GM23338 (cell line): ENCODE measurements around the gene BAG5. TPM values are rescaled to one million over a fixed set of nuclear protein-coding genes. Genes with fewer than 3 reads are reported as not detected.
A peak's percentile ranks its signal among the peaks of the same experiment; 100 is the strongest.
"Not testable (repeated sequence)": the region's sequence is repeated elsewhere in the genome, so short reads cannot be mapped to it uniquely, and the experiment has no call there.

Experiments used
- ATAC-seq: fragments of 200-7000 bp; cut with Tn5 transposase; 3 replicates; pipeline ENCODE4 v1.9.1; 2020
- DNase-seq: peaks from one replicate; pipeline ENCODE4 v3.0.0-alpha.2; 2015; ENCODE audit warnings: low spot score
- H2AFZ ChIP-seq: fragments of 200-600 bp; sonication (generic); 2 replicates; pipeline ENCODE4 v1.8.0; 2016; ENCODE audit warnings: antibody characterized with exemption, mild to moderate bottlenecking, moderate library complexity
- H3F3A ChIP-seq: fragments of 200-600 bp; sonication (generic); replicated peaks from 2 replicates; pipeline ENCODE4 v1.8.0; 2017; ENCODE audit warnings: antibody characterized with exemption, mixed run types, low read depth
- H3K27ac ChIP-seq: fragments of 200-600 bp; sonication (generic); 2 replicates; pipeline ENCODE4 v1.6.1; 2016; ENCODE audit warnings: low read depth
- H3K27me3 ChIP-seq: fragments of 200-600 bp; sonication (generic); 2 replicates; pipeline ENCODE4 v1.8.0; 2016; ENCODE audit warnings: mild to moderate bottlenecking, mixed run types, moderate library complexity; ENCODE audit not compliant: insufficient read depth
- H3K36me3 ChIP-seq: fragments of 200-600 bp; sonication (generic); 2 replicates; pipeline ENCODE4 v1.8.0; 2016; ENCODE audit warnings: mild to moderate bottlenecking; ENCODE audit not compliant: insufficient read depth
- H3K4me1 ChIP-seq: fragments of 200-600 bp; sonication (generic); 2 replicates; pipeline ENCODE4 v1.8.0; 2016; ENCODE audit warnings: mild to moderate bottlenecking, moderate library complexity; ENCODE audit not compliant: insufficient read depth
- H3K4me2 ChIP-seq: fragments of 200-600 bp; sonication (generic); 2 replicates; pipeline ENCODE4 v1.7.1; 2017; ENCODE audit warnings: mixed run types
- H3K4me3 ChIP-seq: fragments of 200-600 bp; sonication (generic); 2 replicates; pipeline ENCODE4 v1.6.1; 2016; ENCODE audit warnings: mixed run types
- H3K79me2 ChIP-seq: fragments of 200-600 bp; sonication (generic); replicated peaks from 2 replicates; pipeline ENCODE4 v1.8.0; 2017; ENCODE audit warnings: mild to moderate bottlenecking; ENCODE audit not compliant: insufficient read depth
- H3K9me2 ChIP-seq: fragments of 200-600 bp; sonication (generic); 2 replicates; pipeline ENCODE4 v1.8.0; 2017; ENCODE audit not compliant: insufficient read depth
- H4K20me1 ChIP-seq: fragments of 200-600 bp; sonication (generic); replicated peaks from 2 replicates; pipeline ENCODE4 v1.8.0; 2017; ENCODE audit warnings: mild to moderate bottlenecking; ENCODE audit not compliant: insufficient read depth
- H3K27ac Mint-ChIP-seq: 2 replicates; pipeline ENCODE4 v1.8.0; 2020; ENCODE audit warnings: inconsistent platforms, mild to moderate bottlenecking, moderate library complexity, mixed read lengths
- H3K27me3 Mint-ChIP-seq: 3 replicates; pipeline ENCODE4 v1.8.0; 2022; ENCODE audit warnings: low read depth, mild to moderate bottlenecking, moderate library complexity, mixed read lengths, inconsistent platforms; ENCODE audit not compliant: insufficient read depth, poor library complexity
- H3K36me3 Mint-ChIP-seq: 3 replicates; pipeline ENCODE4 v1.8.0; 2021; ENCODE audit warnings: low read depth, mild to moderate bottlenecking, inconsistent platforms, moderate library complexity, mixed read lengths
- H3K4me1 Mint-ChIP-seq: 3 replicates; pipeline ENCODE4 v1.8.0; 2020; ENCODE audit warnings: mild to moderate bottlenecking, inconsistent platforms, mixed read lengths
- H3K4me3 Mint-ChIP-seq: 3 replicates; pipeline ENCODE4 v1.8.0; 2021; ENCODE audit warnings: moderate library complexity, mild to moderate bottlenecking, inconsistent platforms, mixed read lengths
- H3K9me3 Mint-ChIP-seq: 3 replicates; pipeline ENCODE4 v1.8.0; 2020; ENCODE audit warnings: moderate library complexity, mild to moderate bottlenecking, inconsistent platforms, mixed read lengths
- CREB1 ChIP-seq: fragments of 250-450 bp; sonication (Bioruptor Pico); IDR thresholded peaks from 2 replicates; pipeline ENCODE4 v1.5.0; 2020; ENCODE audit warnings: low read depth, mild to moderate bottlenecking, moderate library complexity
- ETS1 ChIP-seq: IDR thresholded peaks from 2 replicates; pipeline ENCODE4 v1.6.1; 2016; ENCODE audit warnings: antibody characterized with exemption
- EZH2 ChIP-seq: fragments of 200-600 bp; sonication (generic); IDR thresholded peaks from one replicate; pipeline ENCODE4 v1.8.0; 2017; ENCODE audit warnings: antibody characterized with exemption, mild to moderate bottlenecking, low read depth; ENCODE audit not compliant: unreplicated experiment
- EZH2phosphoT487 ChIP-seq: fragments of 200-600 bp; sonication (generic); IDR thresholded peaks from one replicate; pipeline ENCODE4 v1.8.1; 2018; ENCODE audit warnings: antibody characterized with exemption; ENCODE audit not compliant: unreplicated experiment
- JUNB ChIP-seq: IDR thresholded peaks from one replicate; pipeline ENCODE4 v1.6.1; 2016; ENCODE audit warnings: antibody characterized with exemption; ENCODE audit not compliant: unreplicated experiment
- POLR2AphosphoS5 ChIP-seq: IDR thresholded peaks from 2 replicates; pipeline ENCODE4 v1.6.1; 2016; ENCODE audit warnings: antibody characterized with exemption, low read depth
- REST ChIP-seq: IDR thresholded peaks from one replicate; pipeline ENCODE4 v1.6.1; 2018; ENCODE audit warnings: antibody characterized with exemption; ENCODE audit not compliant: unreplicated experiment
- STAT1 ChIP-seq: IDR thresholded peaks from one replicate; pipeline ENCODE4 v1.6.1; 2016; ENCODE audit warnings: antibody characterized with exemption; ENCODE audit not compliant: unreplicated experiment
- ZNF114 ChIP-seq: fragments of 250-450 bp; sonication (Bioruptor Pico); IDR thresholded peaks from 2 replicates; pipeline ENCODE4 v1.5.0; 2020; ENCODE audit warnings: mild to moderate bottlenecking, moderate library complexity
- ZNF331 ChIP-seq: fragments of 250-450 bp; sonication (Bioruptor Pico); IDR thresholded peaks from 2 replicates; pipeline ENCODE4 v1.5.0; 2020; ENCODE audit warnings: low read depth, mild to moderate bottlenecking, moderate library complexity
- ZNF462 ChIP-seq: fragments of 250-450 bp; sonication (Bioruptor Pico); IDR thresholded peaks from 2 replicates; pipeline ENCODE4 v1.5.0; 2020; ENCODE audit warnings: mild to moderate bottlenecking, moderate library complexity
- polyA plus RNA-seq: library from polyadenylated mRNA; unstranded; fragments of >200 nt; fragmentation: Nextera tagmentation; extraction: Ambion mirVana; gene quantifications from 2 replicates; pipeline ENCODE4 v1.2.1, GENCODE V29; 2016
- total RNA-seq: library from RNA; depleted of rRNA; stranded (reverse); fragments of >200 nt; shearing (Covaris generic); gene quantifications from 2 replicates; pipeline ENCODE4 v1.2.3, GENCODE V29; 2014

BAG5 gene
- total and polyA plus RNA-seq, 2 experiments from 2014 or later, result 21.1 to 29.2 TPM

GRCh38 chr14:103609081-103609480, 46.6 kb upstream of the BAG5 start:
- not testable (repeated sequence) for ATAC-seq, H3K79me2 ChIP-seq, H3K4me3 ChIP-seq, H3K4me1 ChIP-seq, H2AFZ ChIP-seq, H3K4me3 Mint-ChIP-seq, H3K27me3 ChIP-seq, H3K27ac ChIP-seq, H3K27ac Mint-ChIP-seq, H3K9me2 ChIP-seq, H3K36me3 ChIP-seq, H3K4me2 ChIP-seq, DNase-seq, H4K20me1 ChIP-seq, H3F3A ChIP-seq
- peaks cover 14% of the 10 kb centered on the region for H3K4me1 Mint-ChIP-seq
- peaks cover 18% of the 10 kb centered on the region for H3K36me3 Mint-ChIP-seq
- peaks cover 34% of the 10 kb centered on the region for H3K9me3 Mint-ChIP-seq
- peaks cover 16% of the 10 kb centered on the region for H3K27me3 Mint-ChIP-seq

- Histone ChIP-seq H3K9me2 (no peaks in the 10 kb centered on the region), H3K4me3 (no peak overlapping the region), H3K4me1 (peaks cover 3% of the 10 kb centered on the region; the same call in 1 of the 2 replicates), H3K4me2 (no peak overlapping the region), H2AFZ (no peak overlapping the region), H3K27ac (no peak overlapping the region), H3K79me2 (no peaks in the 10 kb centered on the region), H4K20me1 (no peaks in the 10 kb centered on the region), H3K36me3 (no peaks in the 10 kb centered on the region), H3F3A (0 out of 2 replicates have a peak, but pooled peaks cover 3% of the 10 kb centered on the region), H3K27me3 (no peaks in the 10 kb centered on the region)
- no peak for DNase-seq
- peaks cover 18% of the 10 kb centered on the region for H3K27me3 Mint-ChIP-seq
- H3K36me3 Mint-ChIP-seq, result peaks cover 18% of the 10 kb centered on the region
- H3K4me3 Mint-ChIP-seq, result no peak overlapping the region
- peak; percentile 16 for ATAC-seq
- peaks cover 14% of the 10 kb centered on the region for H3K4me1 Mint-ChIP-seq
- no peak overlapping the region for H3K27ac Mint-ChIP-seq
- H3K9me3 Mint-ChIP-seq, result peaks cover 34% of the 10 kb centered on the region
- TF ChIP-seq POLR2AphosphoS5 (no peak), EZH2phosphoT487 (no peak), ZNF114 (CRISPR knock-in tag) (no peak), REST (no peak), JUNB (no peak), STAT1 (no peak), ETS1 (no peak), EZH2 (no peak), ZNF462 (CRISPR knock-in tag) (no peak), ZNF331 (CRISPR knock-in tag) (no peak), CREB1 (no peak)
Measured at GRCh38 chr14:103607822-103608221, 45.4 kb upstream of the BAG5 start.
